NCI-H524 treated with DMSO at 0.1 percent for 48 hours (cell line): Measurements from ENCODE around the gene PDCD1.
"Not testable (repeated sequence)": the region's sequence is repeated elsewhere in the genome, so short reads cannot be mapped to it uniquely, and the experiment has no call there.

Experiments used
- DNase-seq: peaks from one replicate; lab custom pipeline; 2025; lab: John Stamatoyannopoulos, UW

Gene PDCD1

DNA sequence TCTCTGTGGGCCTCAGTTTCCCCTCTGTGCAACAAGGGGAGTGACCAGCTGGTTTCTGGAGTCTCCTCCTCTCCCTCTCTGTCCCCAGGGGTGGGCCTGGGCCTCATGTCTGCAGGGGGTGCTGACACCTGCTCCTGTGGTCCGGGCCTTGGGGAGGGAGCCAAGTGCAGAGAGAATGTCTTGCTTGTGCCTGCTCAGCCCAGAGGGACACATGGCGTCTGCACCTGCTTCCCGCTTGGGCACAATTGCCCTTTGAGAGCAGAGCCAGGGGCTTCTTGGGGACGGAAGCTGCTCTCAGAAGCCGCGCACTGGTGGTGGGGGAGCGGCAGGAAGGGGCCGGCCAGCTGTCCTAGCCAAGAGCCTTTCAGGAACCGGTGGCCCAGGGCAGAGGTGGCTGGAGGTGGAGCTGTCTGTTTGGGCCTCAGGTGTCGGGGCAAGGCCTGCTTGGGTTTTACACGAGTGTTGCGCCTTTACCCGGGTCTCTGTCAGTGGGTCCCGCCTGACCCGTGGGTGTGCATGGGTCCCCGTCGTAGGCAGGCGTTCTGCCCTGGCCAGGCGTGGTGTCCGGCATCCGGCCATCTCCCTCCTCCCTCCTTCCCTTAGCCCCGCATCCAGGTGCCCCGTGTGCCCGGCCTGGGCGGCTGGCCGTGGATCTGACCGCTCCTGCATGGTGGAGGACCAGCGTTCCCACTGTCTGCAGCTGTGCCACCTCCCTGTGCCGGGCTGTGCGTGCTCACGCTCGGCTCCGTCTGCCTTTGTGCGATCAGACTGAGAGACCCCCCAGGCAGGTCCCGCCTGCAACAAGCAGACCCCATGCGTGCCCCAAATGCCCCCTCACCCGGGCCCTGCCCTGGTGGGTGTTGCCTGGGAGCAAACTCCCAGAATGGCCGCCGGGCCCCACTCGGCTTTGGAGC, 45.7 kb downstream of the PDCD1 start:
- DNase-seq: no peak

DNA sequence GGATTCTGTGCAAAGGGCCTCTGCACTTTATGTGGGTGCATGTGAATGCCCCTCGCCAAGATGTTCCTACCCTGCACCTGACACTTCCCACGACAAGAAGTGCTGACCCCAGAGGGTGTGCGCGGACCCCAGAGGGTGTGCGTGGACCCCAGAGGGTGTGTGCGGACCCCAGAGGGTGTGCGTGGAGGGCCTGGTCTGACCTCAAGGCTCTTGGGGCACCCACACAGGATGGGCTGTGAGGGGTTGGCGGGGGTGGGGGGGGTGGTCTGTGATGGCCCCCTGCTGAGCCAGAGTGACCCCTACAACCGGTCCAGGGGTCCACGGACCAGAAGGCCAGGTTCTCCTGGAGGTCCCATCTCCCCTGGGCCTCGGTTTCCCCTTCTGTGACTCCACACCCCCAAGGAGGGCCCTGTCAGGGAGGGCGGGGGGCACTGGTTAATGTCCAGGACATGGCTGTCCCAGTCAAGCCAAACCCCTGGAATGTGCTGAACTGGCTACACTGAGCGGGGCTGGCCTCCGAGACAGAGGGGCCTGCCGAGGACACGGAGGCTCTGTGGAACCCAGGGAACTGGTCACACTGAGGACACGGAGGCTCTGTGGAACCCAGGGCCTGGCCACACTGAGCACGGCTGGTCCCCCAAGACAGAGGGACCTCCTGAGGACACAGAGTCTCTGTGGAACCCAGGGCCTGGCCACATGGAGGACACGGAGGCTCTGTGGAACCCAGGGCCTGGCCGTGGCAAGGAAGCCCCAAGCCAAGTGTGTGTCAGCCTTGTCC, 46.6 kb downstream of the PDCD1 start:
- no peak for DNase-seq

DNA sequence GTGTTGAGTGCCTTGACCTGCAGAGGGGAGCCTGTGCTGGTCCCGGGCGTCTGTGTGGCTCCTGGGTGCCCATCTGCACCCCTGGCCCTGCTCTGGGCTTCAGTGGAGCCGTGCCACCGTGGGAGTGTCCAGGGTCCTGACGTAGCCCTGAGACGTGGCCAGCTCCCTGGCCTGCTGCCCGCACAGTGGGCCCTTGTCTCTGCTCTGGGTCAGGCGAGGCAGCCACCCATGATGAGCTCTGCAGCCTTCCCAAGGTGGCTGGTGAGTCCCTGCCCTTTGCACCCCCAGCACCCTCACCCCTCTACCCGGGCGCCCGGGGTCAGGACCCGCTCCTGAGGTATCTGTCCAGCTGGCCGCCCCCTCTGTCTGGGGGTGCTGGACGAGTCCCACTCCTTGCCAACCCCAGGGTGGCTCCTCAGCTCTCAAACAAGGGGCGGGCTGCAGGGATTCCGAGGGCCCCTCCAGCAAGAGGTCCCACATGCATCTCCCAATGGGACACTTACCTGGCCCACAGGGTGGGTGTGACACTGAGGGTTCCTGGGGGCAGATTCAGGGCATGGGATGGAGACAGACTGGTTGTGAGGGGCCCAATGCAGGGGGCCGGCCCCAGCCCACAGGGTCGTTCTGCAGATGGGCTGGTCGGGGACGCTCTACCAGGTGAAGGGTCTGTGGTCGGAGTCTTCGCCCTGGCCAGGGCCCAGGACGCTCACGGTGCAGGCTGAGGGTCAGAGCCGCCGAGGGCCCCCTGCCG, 47.3 kb downstream of the PDCD1 start:
- no peak for DNase-seq

- no peak for DNase-seq
Observed at GRCh38 chr2:241810307-241811200, 48.1 kb downstream of the PDCD1 start.

- no peak for DNase-seq
Observed at GRCh38 chr2:241809383-241810306, 49.0 kb downstream of the PDCD1 start.

DNA sequence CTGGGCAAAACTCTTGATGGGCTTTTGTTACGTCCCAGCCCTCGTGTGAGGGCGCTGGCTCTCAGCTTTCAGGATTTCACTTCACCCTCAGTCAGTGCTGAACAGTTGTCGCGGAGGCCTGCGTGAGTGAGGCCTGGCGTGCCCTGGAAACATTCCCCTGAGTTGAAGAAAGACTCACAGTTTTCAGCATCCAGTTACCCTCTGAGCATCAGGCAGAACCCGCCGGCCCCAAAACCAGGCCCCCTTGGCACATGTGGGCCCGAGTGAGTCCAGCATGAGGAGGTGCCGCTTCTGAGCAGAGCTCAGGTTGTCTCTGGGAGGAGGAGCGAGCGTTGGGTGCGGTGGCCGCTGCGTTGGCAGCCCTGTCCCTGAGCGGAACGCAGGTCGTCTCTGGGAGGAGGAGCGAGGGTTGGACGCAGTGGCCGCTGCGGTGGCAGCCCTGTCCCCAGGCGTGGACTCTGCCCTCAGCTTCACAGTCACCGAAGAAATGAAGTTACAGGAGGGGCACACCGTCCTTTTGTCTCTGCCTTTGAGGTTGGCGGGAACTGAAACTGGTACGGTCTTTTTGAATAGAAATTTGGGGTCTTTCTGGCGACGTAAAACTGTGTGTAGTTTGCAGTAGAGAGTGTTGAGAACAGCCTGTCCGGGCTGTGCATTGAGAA, 49.8 kb downstream of the PDCD1 start, which contains the start of gene NEU4:
Gene NEU4 (plus strand): TSS at position 473 of the 662 bp plus-strand sequence. CDS start 5,292 bp downstream, outside the sequence.
- DNase-seq: no peak

- no peak for DNase-seq
Observed at GRCh38 chr2:241808051-241808720, 50.5 kb downstream of the PDCD1 start.

GRCh38 chr2:241806217-241806616, 52.5 kb downstream of the PDCD1 start:
- not testable (repeated sequence) for DNase-seq

DNA sequence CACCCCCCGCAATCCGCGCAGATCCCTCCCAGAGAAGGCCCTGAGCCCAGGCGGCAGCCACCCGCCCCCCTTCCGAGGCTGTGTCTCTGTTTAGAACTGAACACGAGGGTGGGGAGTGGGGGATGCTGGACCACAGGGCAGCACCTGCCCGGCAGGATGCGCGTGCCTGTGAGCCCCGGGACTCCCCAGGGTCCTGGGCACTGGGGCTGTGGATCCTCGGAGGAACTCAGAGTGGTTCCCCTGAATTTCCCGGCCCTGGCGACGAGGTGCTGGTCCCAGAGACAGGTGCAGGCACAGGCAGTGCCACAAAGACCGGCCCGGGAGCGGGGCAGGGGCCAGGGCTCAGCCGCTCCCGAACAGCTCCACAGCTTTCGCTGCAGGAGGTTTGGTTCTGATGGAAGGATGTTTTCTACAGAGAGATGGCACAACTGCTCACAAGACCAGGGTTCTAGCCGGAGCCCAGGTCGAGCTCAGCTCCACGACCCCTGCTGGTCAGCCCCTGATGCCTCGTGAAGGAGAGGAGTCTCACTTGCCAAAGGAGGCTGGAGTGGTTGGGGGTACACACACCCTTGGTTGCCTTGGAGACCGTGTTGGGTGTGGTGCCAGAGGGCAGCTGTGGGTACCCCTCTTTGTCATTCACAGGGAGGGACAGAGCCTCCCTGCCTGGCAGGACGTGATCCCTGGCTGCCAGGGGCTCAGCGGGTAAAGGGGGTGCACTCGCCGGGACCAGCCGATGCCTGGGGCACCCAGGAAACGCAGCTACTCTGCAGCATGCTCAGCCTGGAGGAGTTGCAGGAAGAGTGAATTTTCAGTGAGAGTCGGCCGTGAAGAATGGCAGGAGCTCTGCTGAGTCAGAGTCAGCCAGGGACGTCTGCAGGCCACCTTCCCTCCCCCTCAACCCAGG, 54.1 kb downstream of the PDCD1 start:
- DNase-seq: no peak

DNA sequence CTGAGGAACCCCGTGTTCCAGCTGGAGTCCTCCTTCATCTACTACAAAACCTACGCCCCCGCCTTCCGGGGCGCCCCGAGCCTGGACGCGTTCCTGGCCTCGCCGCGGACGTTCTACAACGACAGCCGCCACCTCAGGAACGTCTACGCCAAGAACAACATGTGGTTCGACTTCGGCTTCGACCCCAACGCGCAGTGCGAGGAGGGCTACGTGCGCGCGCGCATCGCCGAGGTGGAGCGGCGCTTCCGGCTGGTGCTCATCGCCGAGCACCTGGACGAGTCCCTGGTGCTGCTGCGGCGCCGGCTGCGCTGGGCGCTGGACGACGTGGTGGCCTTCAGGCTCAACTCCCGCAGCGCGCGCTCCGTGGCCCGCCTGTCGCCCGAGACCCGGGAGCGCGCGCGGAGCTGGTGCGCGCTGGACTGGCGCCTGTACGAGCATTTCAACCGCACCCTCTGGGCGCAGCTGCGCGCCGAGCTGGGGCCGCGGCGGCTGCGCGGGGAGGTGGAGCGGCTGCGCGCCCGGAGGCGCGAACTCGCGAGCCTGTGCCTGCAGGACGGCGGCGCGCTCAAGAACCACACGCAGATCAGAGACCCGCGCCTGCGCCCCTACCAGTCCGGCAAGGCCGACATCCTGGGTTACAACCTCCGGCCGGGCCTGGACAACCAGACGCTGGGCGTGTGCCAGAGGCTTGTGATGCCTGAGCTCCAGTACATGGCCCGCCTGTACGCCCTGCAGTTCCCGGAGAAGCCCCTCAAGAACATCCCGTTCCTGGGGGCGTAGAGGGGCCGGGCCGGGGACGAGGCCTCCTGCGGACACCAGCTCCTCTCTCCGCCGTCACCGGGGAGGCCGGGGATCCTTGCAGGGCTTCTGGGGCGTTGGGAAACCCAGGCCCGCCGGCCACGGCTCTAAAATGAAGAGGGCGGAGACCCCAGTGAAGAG, 55.0 kb downstream of the PDCD1 start:
- DNase-seq: no peak

GRCh38 chr2:241802421-241803318, 56.0 kb downstream of the PDCD1 start:
- DNase-seq: no peak

- DNase-seq: no peak
Observed at GRCh38 chr2:241801611-241802420, 56.9 kb downstream of the PDCD1 start.

GRCh38 chr2:241800198-241800903, 58.3 kb downstream of the PDCD1 start:
- DNase-seq: not testable (repeated sequence)
